WTC11 (cell line): ENCODE data around the gene LGR6. TPM values are rescaled to one million over a fixed set of nuclear protein-coding genes. Genes with fewer than 3 reads are reported as not detected.

ENCODE experiments used
- ATAC-seq: fragments of 200-7000 bp; cut with Tn5 transposase; 2 replicates; pipeline ENCODE4 v1.10.0; 2021; ENCODE audit warnings: mild to moderate bottlenecking, moderate library complexity
- CTCF ChIA-PET: fragments of 300-600 bp; sonication (Branson Sonifier 250); formaldehyde crosslinking; loops from one replicate; lab custom pipeline; 2021; ENCODE audit warnings: antibody characterized with exemption; lab: Charles Lee
- POLR2A ChIA-PET: fragments of 350-600 bp; sonication (Branson Sonifier 250); formaldehyde crosslinking; loops from one replicate; lab custom pipeline; 2021; ENCODE audit warnings: antibody characterized with exemption; lab: Charles Lee
- DNase-seq: peaks from one replicate; pipeline ENCODE4 v3.0.0; 2021; ENCODE audit warnings: low spot score
- H3K27ac Mint-ChIP-seq: 2 replicates; pipeline ENCODE4 v1.8.0; 2021; ENCODE audit warnings: mixed read lengths
- H3K27me3 Mint-ChIP-seq: 2 replicates; pipeline ENCODE4 v1.8.0; 2021; ENCODE audit warnings: low read depth, mild to moderate bottlenecking, moderate library complexity, mixed read lengths
- H3K36me3 Mint-ChIP-seq: 2 replicates; pipeline ENCODE4 v1.8.0; 2021; ENCODE audit warnings: mixed read lengths
- H3K4me1 Mint-ChIP-seq: 2 replicates; pipeline ENCODE4 v1.8.0; 2022; ENCODE audit warnings: mixed read lengths
- H3K4me3 Mint-ChIP-seq: 2 replicates; pipeline ENCODE4 v1.8.0; 2021; ENCODE audit warnings: mild to moderate bottlenecking, moderate library complexity, mixed read lengths
- H3K9me3 Mint-ChIP-seq: 2 replicates; pipeline ENCODE4 v1.8.0; 2021; ENCODE audit warnings: mixed read lengths
- ATF1 ChIP-seq: sonication (generic); formaldehyde crosslinking; IDR thresholded peaks from 2 replicates; pipeline ENCODE4 v1.8.1; 2023; ENCODE audit warnings: mild to moderate bottlenecking, moderate library complexity, missing genetic modification reagents
- ELF4 ChIP-seq: sonication (generic); formaldehyde crosslinking; IDR thresholded peaks from 2 replicates; pipeline ENCODE4 v1.8.1; 2022; ENCODE audit warnings: low read depth, mild to moderate bottlenecking, moderate library complexity, missing genetic modification reagents
- FOXJ3 ChIP-seq: sonication (generic); formaldehyde crosslinking; IDR thresholded peaks from 2 replicates; pipeline ENCODE4 v1.9.0; 2021; ENCODE audit warnings: missing genetic modification reagents, mild to moderate bottlenecking, borderline replicate concordance
- NR1H2 ChIP-seq: sonication (generic); formaldehyde crosslinking; IDR thresholded peaks from 2 replicates; pipeline ENCODE4 v1.9.0; 2021; ENCODE audit warnings: mild to moderate bottlenecking, moderate library complexity, missing genetic modification reagents
- PREB ChIP-seq: sonication (generic); formaldehyde crosslinking; IDR thresholded peaks from 2 replicates; pipeline ENCODE4 v1.8.1; 2022; ENCODE audit warnings: mild to moderate bottlenecking, missing genetic modification reagents, moderate library complexity, borderline replicate concordance
- SOX15 ChIP-seq: fragments of 250-450 bp; sonication (Bioruptor Pico); IDR thresholded peaks from 2 replicates; pipeline ENCODE4 v1.9.0; 2021; ENCODE audit warnings: mild to moderate bottlenecking
- SP1 ChIP-seq: sonication (generic); formaldehyde crosslinking; conservative IDR thresholded peaks from 2 replicates; pipeline ENCODE4 v1.8.1; 2022; ENCODE audit warnings: missing genetic modification reagents
- ZBTB21 ChIP-seq: sonication (generic); formaldehyde crosslinking; IDR thresholded peaks from 2 replicates; pipeline ENCODE4 v1.8.1; 2023; ENCODE audit warnings: mild to moderate bottlenecking, missing genetic modification reagents, borderline replicate concordance
- ZNF138 ChIP-seq: sonication (generic); formaldehyde crosslinking; conservative IDR thresholded peaks from 2 replicates; pipeline ENCODE4 v1.8.1; 2022; ENCODE audit warnings: mild to moderate bottlenecking, moderate library complexity, missing genetic modification reagents
- ZNF263 ChIP-seq: sonication (generic); formaldehyde crosslinking; IDR thresholded peaks from 2 replicates; pipeline ENCODE4 v1.8.1; 2022; ENCODE audit warnings: low read depth, mild to moderate bottlenecking, moderate library complexity, missing genetic modification reagents
- ZNF425 ChIP-seq: fragments of 250-450 bp; sonication (Bioruptor Pico); conservative IDR thresholded peaks from 2 replicates; pipeline ENCODE4 v1.9.0; 2021; ENCODE audit warnings: mild to moderate bottlenecking
- ZNF512 ChIP-seq: sonication (generic); formaldehyde crosslinking; IDR thresholded peaks from 2 replicates; pipeline ENCODE4 v1.8.1; 2022; ENCODE audit warnings: missing genetic modification reagents, borderline replicate concordance
- total RNA-seq: library from RNA; stranded (reverse); gene quantifications from 3 replicates; pipeline ENCODE4 v1.2.3, GENCODE V29; 2021
- TF ChIP-seq, protein P1 (sequence below): sonication (generic); formaldehyde crosslinking; IDR thresholded peaks from 2 replicates; pipeline ENCODE4 v1.8.0; 2022; ENCODE audit warnings: mild to moderate bottlenecking, missing genetic modification reagents
- TF ChIP-seq, protein P2 (sequence below): sonication (generic); formaldehyde crosslinking; IDR thresholded peaks from 2 replicates; pipeline ENCODE4 v1.8.1; 2023; ENCODE audit warnings: mild to moderate bottlenecking, missing genetic modification reagents
- TF ChIP-seq, protein P3 (sequence below): sonication (generic); formaldehyde crosslinking; IDR thresholded peaks from 2 replicates; pipeline ENCODE4 v1.8.1; 2022; ENCODE audit warnings: low read depth, missing genetic modification reagents, borderline replicate concordance

Gene LGR6
- total RNA-seq, 1 experiment from 2014 or later = 1.1 TPM

DNA sequence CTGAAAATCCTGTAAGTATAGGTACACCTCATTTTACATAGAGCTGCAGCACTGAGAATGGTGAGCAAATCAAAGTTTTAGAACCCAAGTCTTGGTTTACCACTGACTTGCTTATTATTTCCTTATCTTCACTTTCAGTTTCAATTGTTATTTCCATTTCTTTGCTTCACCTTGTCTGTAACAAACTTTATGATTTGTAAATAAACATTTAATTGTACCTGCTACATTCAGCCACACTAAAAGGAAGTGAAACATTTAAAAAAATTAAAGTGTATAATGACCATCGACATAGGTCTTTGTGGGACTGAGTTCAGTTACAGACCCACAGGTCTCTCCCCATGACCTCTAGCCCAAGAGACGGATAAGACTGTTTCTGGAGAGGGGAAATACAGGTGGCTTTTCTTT, 34.4 kb downstream of the LGR6 start (continued):
- no peak for TF ChIP-seq ZNF425 (CRISPR knock-in tag)
- TF ChIP-seq ZNF138 (CRISPR knock-in tag) = no peak
- no peak for TF ChIP-seq ZBTB21 (CRISPR knock-in tag)
- TF ChIP-seq SOX15 = no peak
- no peak for TF ChIP-seq NR1H2 (CRISPR knock-in tag)
- no peak for TF ChIP-seq ZNF512 (CRISPR knock-in tag)

GRCh38 chr1:202228484-202229122, 35.0 kb downstream of the LGR6 start:
- POLR2A ChIA-PET = interaction anchor here (0.6 kb wide), 1 partner anchor 113 kb away, joined by 4 read pairs; no protein-coding TSS in a partner anchor
- Mint-ChIP-seq H3K27me3 (peaks cover 3% of the 10 kb centered on the region; the same call in 1 of the 2 replicates), H3K27ac (no peak overlapping the region), H3K4me1 (peaks cover 8% of the 10 kb centered on the region), H3K4me3 (no peak overlapping the region), H3K36me3 (no peaks in the 10 kb centered on the region), H3K9me3 (no peaks in the 10 kb centered on the region)
- no peak for ATAC-seq
- TF ChIP-seq FOXJ3 (CRISPR knock-in tag) = no peak
- TF ChIP-seq, protein P1, sequence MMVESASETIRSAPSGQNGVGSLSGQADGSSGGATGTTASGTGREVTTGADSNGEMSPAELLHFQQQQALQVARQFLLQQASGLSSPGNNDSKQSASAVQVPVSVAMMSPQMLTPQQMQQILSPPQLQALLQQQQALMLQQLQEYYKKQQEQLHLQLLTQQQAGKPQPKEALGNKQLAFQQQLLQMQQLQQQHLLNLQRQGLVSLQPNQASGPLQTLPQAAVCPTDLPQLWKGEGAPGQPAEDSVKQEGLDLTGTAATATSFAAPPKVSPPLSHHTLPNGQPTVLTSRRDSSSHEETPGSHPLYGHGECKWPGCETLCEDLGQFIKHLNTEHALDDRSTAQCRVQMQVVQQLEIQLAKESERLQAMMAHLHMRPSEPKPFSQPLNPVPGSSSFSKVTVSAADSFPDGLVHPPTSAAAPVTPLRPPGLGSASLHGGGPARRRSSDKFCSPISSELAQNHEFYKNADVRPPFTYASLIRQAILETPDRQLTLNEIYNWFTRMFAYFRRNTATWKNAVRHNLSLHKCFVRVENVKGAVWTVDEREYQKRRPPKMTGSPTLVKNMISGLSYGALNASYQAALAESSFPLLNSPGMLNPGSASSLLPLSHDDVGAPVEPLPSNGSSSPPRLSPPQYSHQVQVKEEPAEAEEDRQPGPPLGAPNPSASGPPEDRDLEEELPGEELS (CRISPR knock-in tag) = no peak
- TF ChIP-seq, protein P2, sequence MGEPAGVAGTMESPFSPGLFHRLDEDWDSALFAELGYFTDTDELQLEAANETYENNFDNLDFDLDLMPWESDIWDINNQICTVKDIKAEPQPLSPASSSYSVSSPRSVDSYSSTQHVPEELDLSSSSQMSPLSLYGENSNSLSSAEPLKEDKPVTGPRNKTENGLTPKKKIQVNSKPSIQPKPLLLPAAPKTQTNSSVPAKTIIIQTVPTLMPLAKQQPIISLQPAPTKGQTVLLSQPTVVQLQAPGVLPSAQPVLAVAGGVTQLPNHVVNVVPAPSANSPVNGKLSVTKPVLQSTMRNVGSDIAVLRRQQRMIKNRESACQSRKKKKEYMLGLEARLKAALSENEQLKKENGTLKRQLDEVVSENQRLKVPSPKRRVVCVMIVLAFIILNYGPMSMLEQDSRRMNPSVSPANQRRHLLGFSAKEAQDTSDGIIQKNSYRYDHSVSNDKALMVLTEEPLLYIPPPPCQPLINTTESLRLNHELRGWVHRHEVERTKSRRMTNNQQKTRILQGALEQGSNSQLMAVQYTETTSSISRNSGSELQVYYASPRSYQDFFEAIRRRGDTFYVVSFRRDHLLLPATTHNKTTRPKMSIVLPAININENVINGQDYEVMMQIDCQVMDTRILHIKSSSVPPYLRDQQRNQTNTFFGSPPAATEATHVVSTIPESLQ (CRISPR knock-in tag) = no peak
- TF ChIP-seq ATF1 (CRISPR knock-in tag) = no peak
- TF ChIP-seq ZNF512 (CRISPR knock-in tag) = no peak
- TF ChIP-seq SP1 (CRISPR knock-in tag) = no peak
- CTCF ChIA-PET = no interaction called here
- DNase-seq = no peak

GRCh38 chr1:202229376-202229775, 35.8 kb downstream of the LGR6 start:
- no peak overlapping the region for H3K4me3 Mint-ChIP-seq
- CTCF ChIA-PET = interaction anchor here (0.6 kb wide), 1 partner anchor 15 kb away, joined by 3 read pairs; no protein-coding TSS in a partner anchor
- no peak overlapping the region for H3K27ac Mint-ChIP-seq
- POLR2A ChIA-PET = no interaction called here
- H3K9me3 Mint-ChIP-seq = no peaks in the 10 kb centered on the region
- H3K4me1 Mint-ChIP-seq = peaks cover 14% of the 10 kb centered on the region
- ATAC-seq (no peak), DNase-seq (no peak)
- H3K27me3 Mint-ChIP-seq = peaks cover 3% of the 10 kb centered on the region; the same call in 1 of the 2 replicates
- TF ChIP-seq, protein P2 (CRISPR knock-in tag) = no peak
- TF ChIP-seq PREB (CRISPR knock-in tag) (no peak), SP1 (CRISPR knock-in tag) (no peak), ZNF263 (CRISPR knock-in tag) (no peak), ELF4 (CRISPR knock-in tag) (no peak)
- TF ChIP-seq, protein P3, sequence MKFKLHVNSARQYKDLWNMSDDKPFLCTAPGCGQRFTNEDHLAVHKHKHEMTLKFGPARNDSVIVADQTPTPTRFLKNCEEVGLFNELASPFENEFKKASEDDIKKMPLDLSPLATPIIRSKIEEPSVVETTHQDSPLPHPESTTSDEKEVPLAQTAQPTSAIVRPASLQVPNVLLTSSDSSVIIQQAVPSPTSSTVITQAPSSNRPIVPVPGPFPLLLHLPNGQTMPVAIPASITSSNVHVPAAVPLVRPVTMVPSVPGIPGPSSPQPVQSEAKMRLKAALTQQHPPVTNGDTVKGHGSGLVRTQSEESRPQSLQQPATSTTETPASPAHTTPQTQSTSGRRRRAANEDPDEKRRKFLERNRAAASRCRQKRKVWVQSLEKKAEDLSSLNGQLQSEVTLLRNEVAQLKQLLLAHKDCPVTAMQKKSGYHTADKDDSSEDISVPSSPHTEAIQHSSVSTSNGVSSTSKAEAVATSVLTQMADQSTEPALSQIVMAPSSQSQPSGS (CRISPR knock-in tag) = no peak
- no peaks in the 10 kb centered on the region for H3K36me3 Mint-ChIP-seq
